K562 (cell line): ENCODE data around the gene GSTA2. TPM values are rescaled to one million over a fixed set of nuclear protein-coding genes. Genes with fewer than 3 reads are reported as not detected.
"Not testable (repeated sequence)": the region's sequence is repeated elsewhere in the genome, so short reads cannot be mapped to it uniquely, and the experiment has no call there.

Experiments used
- ATAC-seq: fragments of 200-7000 bp; cut with Tn5 transposase; 3 replicates; pipeline ENCODE4 v1.9.1; 2020; ENCODE audit warnings: moderate library complexity
- BruUV-seq: library from RNA; stranded (reverse); fragments of 400-500 nt; replicated peaks from 2 replicates; lab custom pipeline; 2021; lab: Mats Ljungman, UMichigan
- CTCF ChIA-PET: fragments of 300-600 bp; formaldehyde crosslinking; extraction: SDS; loops from one replicate; lab custom pipeline; 2021; ENCODE audit warnings: low intra/inter-chr PET ratio; lab: Yijun Ruan, JAX
- POLR2A ChIA-PET: fragments of 300-600, 350-650 bp; sonication (Branson Sonifier 250); formaldehyde crosslinking; extraction: SDS; loops from one replicate; lab custom pipeline; 2021; ENCODE audit warnings: antibody characterized with exemption, inconsistent platforms; lab: Yijun Ruan, JAX
- DNase-seq, 4 experiments: peaks; one replicate each; pipeline versions ENCODE4 v3.0.0 to v3.0.0-alpha.2; 2011 to 2018; ENCODE audit warnings: low spot score in 3 of 4, mixed read lengths in 3 of 4; ENCODE audit errors: extremely low read depth in 1 of 4
- FAIRE-seq: peaks from 2 replicates; lab custom pipeline; 2011; peaks lifted over from hg19 to GRCh38; lab: Jason Lieb, UNC
- H2AFZ ChIP-seq: 2 replicates; pipeline ENCODE4 v1.6.0; 2011; ENCODE audit warnings: low read depth, low read length, control low read depth, inconsistent platforms
- H3K27ac ChIP-seq: fragments of 200-600 bp; 3 replicates; pipeline ENCODE4 v1.8.0; 2011; ENCODE audit warnings: low read depth, mild to moderate bottlenecking, control low read depth, inconsistent platforms, low read length, moderate library complexity, mixed read lengths; ENCODE audit errors: extremely low read depth
- H3K27me3 ChIP-seq, 2 experiments: fragments of 300-600 bp in 1 of 2; 2 replicates in 1 of 2; 3 replicates in 1 of 2; pipeline versions ENCODE4 v1.6.0 to v1.8.0; 2011; ENCODE audit warnings: inconsistent platforms in 2 of 2, low read length in 2 of 2, mild to moderate bottlenecking in 1 of 2, mixed read lengths in 1 of 2, moderate library complexity in 1 of 2; ENCODE audit not compliant: control insufficient read depth in 2 of 2, insufficient read depth in 2 of 2
- H3K36me3 ChIP-seq: fragments of 300-600 bp; 3 replicates; pipeline ENCODE4 v1.8.0; 2011; ENCODE audit warnings: mild to moderate bottlenecking, low read length, inconsistent platforms; ENCODE audit not compliant: control insufficient read depth, insufficient read depth
- H3K4me1 ChIP-seq, 2 experiments: fragments of 200-600 bp in 1 of 2; replicated peaks in 1 of 2; 2 replicates in 1 of 2; 3 replicates in 1 of 2; pipeline versions ENCODE4 v1.5.1 to v1.8.0; 2011; ENCODE audit warnings: inconsistent platforms in 2 of 2, low read length in 2 of 2, mild to moderate bottlenecking in 1 of 2, mixed read lengths in 1 of 2, moderate library complexity in 1 of 2; ENCODE audit not compliant: control insufficient read depth in 2 of 2, insufficient read depth in 2 of 2
- H3K4me2 ChIP-seq: 2 replicates; pipeline ENCODE4 v1.6.1; 2011; ENCODE audit warnings: low read length, control low read depth, inconsistent platforms, mixed read lengths; ENCODE audit not compliant: insufficient read depth
- H3K4me3 ChIP-seq: fragments of 200-600 bp; sonication (generic), shearing (Covaris generic); 2 replicates; pipeline ENCODE4 v1.5.1; 2016; ENCODE audit warnings: control low read depth, inconsistent platforms
- H3K79me2 ChIP-seq: fragments of 200-600 bp; 3 replicates; pipeline ENCODE4 v1.8.0; 2011; ENCODE audit warnings: low read length, inconsistent platforms; ENCODE audit not compliant: control insufficient read depth, insufficient read depth
- H3K9ac ChIP-seq, 2 experiments: 2 replicates each; pipeline versions ENCODE4 v1.6.0 to v1.6.1; 2011; ENCODE audit warnings: low read depth in 2 of 2, low read length in 2 of 2, control low read depth in 1 of 2, inconsistent platforms in 1 of 2, mild to moderate bottlenecking in 1 of 2, mixed read lengths in 1 of 2; ENCODE audit not compliant: insufficient read depth in 1 of 2
- H3K9me1 ChIP-seq: one replicate; pipeline ENCODE4 v1.6.0; 2011; ENCODE audit warnings: inconsistent platforms, mild to moderate bottlenecking, low read length, moderate library complexity; ENCODE audit not compliant: control insufficient read depth, insufficient read depth
- H3K9me3 ChIP-seq: replicated peaks from 2 replicates; pipeline ENCODE4 v1.5.1; 2011; ENCODE audit warnings: low read depth, low read length, inconsistent platforms; ENCODE audit not compliant: control insufficient read depth, insufficient read depth
- H4K20me1 ChIP-seq: replicated peaks from 2 replicates; pipeline ENCODE4 v1.6.1; 2011; ENCODE audit warnings: low read length, inconsistent platforms, mixed read lengths; ENCODE audit not compliant: control insufficient read depth, insufficient read depth
- DDX20 ChIP-seq: fragments of 450-650 bp; IDR thresholded peaks from 2 replicates; pipeline ENCODE4 v1.6.1; 2016; ENCODE audit warnings: missing genetic modification characterization, low read depth, mild to moderate bottlenecking, missing compliant biosample characterization, moderate library complexity
- ETV1 ChIP-seq: fragments of 450-650 bp; conservative IDR thresholded peaks from 2 replicates; pipeline ENCODE4 v1.6.1; 2016; ENCODE audit warnings: missing genetic modification characterization, control low read depth, low read depth, missing compliant biosample characterization
- GTF2A2 ChIP-seq: IDR thresholded peaks from 2 replicates; pipeline ENCODE4 v1.6.1; 2016; ENCODE audit warnings: mild to moderate bottlenecking, missing genetic modification characterization, missing compliant biosample characterization
- ILK ChIP-seq: fragments of 450-650 bp; IDR thresholded peaks from 2 replicates; pipeline ENCODE4 v1.6.1; 2016; ENCODE audit warnings: missing genetic modification characterization, low read depth, mild to moderate bottlenecking, missing compliant biosample characterization, moderate library complexity, borderline replicate concordance
- MEF2D ChIP-seq: conservative IDR thresholded peaks from 2 replicates; pipeline ENCODE4 v1.6.1; 2016; ENCODE audit warnings: low read depth, missing genetic modification characterization, missing compliant biosample characterization
- NR2C1 ChIP-seq, 2 experiments: fragments of 450-650 bp; IDR thresholded peaks; 2 replicates each; pipeline ENCODE4 v1.6.1; 2017; ENCODE audit warnings: mild to moderate bottlenecking in 2 of 2, antibody characterized with exemption in 1 of 2, inconsistent platforms in 1 of 2, missing compliant biosample characterization in 1 of 2, missing genetic modification characterization in 1 of 2
- SMAD3 ChIP-seq: fragments of 450-650 bp; formaldehyde crosslinking; conservative IDR thresholded peaks from 2 replicates; pipeline ENCODE4 v1.4.0; 2020; ENCODE audit warnings: mild to moderate bottlenecking
- SMAD4 ChIP-seq: fragments of 250-450 bp; sonication (Bioruptor Pico); conservative IDR thresholded peaks from 2 replicates; pipeline ENCODE4 v1.8.0; 2021; ENCODE audit warnings: inconsistent platforms, mild to moderate bottlenecking, moderate library complexity
- SRF ChIP-seq, 2 experiments: fragments of 250-450, 450-650 bp in 1 of 2; sonication (Bioruptor Pico) in 1 of 2; sonication (generic) in 1 of 2; formaldehyde crosslinking; IDR thresholded peaks; 2 replicates each; pipeline versions ENCODE4 v1.5.0 to v1.5.1; 2020 to 2022; ENCODE audit warnings: mild to moderate bottlenecking in 1 of 2, missing genetic modification reagents in 1 of 2
- TAF7 ChIP-seq: fragments of 450-650 bp; IDR thresholded peaks from 2 replicates; pipeline ENCODE4 v1.6.1; 2016; ENCODE audit warnings: missing genetic modification characterization, missing compliant biosample characterization
- TEAD1 ChIP-seq, 2 experiments: fragments of 450-650 bp in 1 of 2; sonication (generic) in 1 of 2; formaldehyde crosslinking; IDR thresholded peaks; 2 replicates each; pipeline versions ENCODE4 v1.4.0 to v1.8.0; 2020 to 2022; ENCODE audit warnings: mild to moderate bottlenecking in 2 of 2, missing genetic modification reagents in 1 of 2
- ZNF134 ChIP-seq: fragments of 250-450 bp; sonication (Bioruptor Pico); conservative IDR thresholded peaks from 2 replicates; pipeline ENCODE4 v1.4.0; 2020
- WGBS: fragments of 100-300 bp; shearing (Covaris generic); methylation state at CpG from one replicate; pipeline ENCODE4 v1.1.6; 2016; ENCODE audit warnings: low coverage, mixed read lengths; ENCODE audit not compliant: insufficient coverage; ENCODE audit errors: missing lambda C conversion rate; 5-methylcytosine and 5-hydroxymethylcytosine counted together
- in situ Hi-C: fragments of 300-500 bp; cut with MboI; formaldehyde crosslinking; loops from 4 replicates; pipeline ENCODE4 v1.15.0; 2018; ENCODE audit warnings: inconsistent platforms, mixed read lengths
- intact Hi-C: fragments of 100-400 bp; cut with micrococcal nuclease; formaldehyde crosslinking; loops from 2 replicates; pipeline ENCODE4 v1.14.2; 2022
- polyA plus RNA-seq, 8 experiments: library from polyadenylated mRNA; depleted of rRNA in 4 of 8; stranded (reverse) in 5 of 8; unstranded in 3 of 8; fragments of >200 nt; fragmentation: Nextera tagmentation in 2 of 8; fragmentation: Illumina TruSeq in 1 of 8; extraction: Ambion mirVana in 2 of 8; extraction: Trizol in 1 of 8; gene quantifications; 2 replicates each; pipeline versions ENCODE4 v1.2.1 to v1.2.3, GENCODE V29; 2011 to 2014; ENCODE audit warnings: inconsistent platforms in 1 of 8, missing spikeins in 1 of 8
- total RNA-seq, 7 experiments: library from RNA; depleted of rRNA in 6 of 7; stranded (reverse); fragments of >200 nt in 6 of 7; fragmentation: Illumina TruSeq in 2 of 7; extraction: Trizol in 2 of 7; gene quantifications; 2 replicates each; pipeline versions ENCODE4 v1.2.1 to v1.2.3, GENCODE V29; 2011 to 2021; ENCODE audit warnings: low replicate concordance in 1 of 7
- TF ChIP-seq, protein P1 (sequence below): fragments of 200-800 bp; sonication (Bioruptor generic); IDR thresholded peaks from 2 replicates; pipeline ENCODE4 v1.6.1; 2017; ENCODE audit warnings: missing genetic modification characterization, missing compliant biosample characterization
- TF ChIP-seq, protein P2 (sequence below): fragments of 450-650 bp; conservative IDR thresholded peaks from 2 replicates; pipeline ENCODE4 v1.6.1; 2016; ENCODE audit warnings: missing genetic modification characterization, low read depth, mild to moderate bottlenecking, missing compliant biosample characterization, moderate library complexity
- TF ChIP-seq, protein P3 (sequence below), 2 experiments: fragments of 200-800 bp in 1 of 2; sonication (Bioruptor generic) in 1 of 2; sonication (generic) in 1 of 2; formaldehyde crosslinking in 1 of 2; IDR thresholded peaks in 1 of 2; conservative IDR thresholded peaks in 1 of 2; 2 replicates each; pipeline versions ENCODE4 v1.5.0 to v1.6.1; 2016 to 2020; ENCODE audit warnings: missing compliant biosample characterization in 1 of 2, missing genetic modification characterization in 1 of 2, missing genetic modification reagents in 1 of 2

GSTA2 gene
- total and polyA plus RNA-seq, 9 of the 15 experiments (the other 6 are each of a cell fraction or from before 2014, with no cell fraction given) = 0.11 to 0.24 (median 0.14) TPM; not detected in 3

DNA sequence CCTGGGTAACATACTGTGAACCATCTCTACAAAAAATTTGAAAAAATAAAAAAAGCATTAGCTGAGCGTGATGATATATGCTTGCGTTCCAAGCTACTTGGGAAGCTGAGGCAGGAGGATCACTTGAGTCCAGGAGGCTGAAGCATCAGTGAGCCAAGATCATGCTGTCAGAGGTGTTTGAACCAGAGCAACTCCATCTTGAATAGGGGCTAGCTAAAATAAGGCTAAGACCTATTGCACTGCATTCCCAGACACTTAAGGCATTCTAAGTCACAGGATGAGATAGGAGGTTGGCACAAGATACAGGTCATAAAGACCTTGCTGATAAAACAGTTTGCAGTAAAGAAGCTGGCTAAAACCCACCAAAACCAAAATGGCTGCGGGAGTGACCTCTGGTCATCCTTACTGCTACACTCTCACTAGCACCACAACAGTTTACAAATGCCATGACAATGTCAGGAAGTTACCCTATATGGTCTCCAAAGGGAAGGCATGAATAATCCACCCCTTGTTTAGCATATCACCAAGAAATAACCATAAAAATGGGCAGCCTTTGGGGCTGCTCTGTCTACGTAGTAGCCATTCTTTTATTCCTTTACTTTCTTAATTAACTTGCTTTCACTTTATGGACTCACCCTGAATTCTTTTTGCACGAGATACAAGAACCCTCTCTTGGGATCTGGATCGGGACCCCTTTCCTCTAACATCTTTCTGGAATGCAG lies 58.3 kb downstream of the GSTA2 start:
- H4K20me1 ChIP-seq; H3K27me3 ChIP-seq; H3K9me3 ChIP-seq; in situ Hi-C loops; intact Hi-C loops; H3K79me2 ChIP-seq; H3K36me3 ChIP-seq; H3K9me1 ChIP-seq; H3K4me1 ChIP-seq; POLR2A ChIA-PET; BruUV-seq; H3K9ac ChIP-seq; H3K4me3 ChIP-seq; H3K27ac ChIP-seq; FAIRE-seq; H2AFZ ChIP-seq; DNase-seq; H3K4me2 ChIP-seq; ATAC-seq; TF ChIP-seq NR2C1 (IDR thresholded peaks at IDR 0.05): not testable (repeated sequence)
- 20% methylated on average over 6 of the region's 6 CpGs for WGBS
- CTCF ChIA-PET = interaction anchor here (0.6 kb wide), 1 partner anchor 297 kb away, joined by 3 read pairs; no protein-coding TSS in a partner anchor
- peak; percentile 61; the same call in 1 of the 2 replicates for TF ChIP-seq ILK (tag)
- peak in 1 of 2 experiments; percentile 61; a peak in 1 of 4 replicates for TF ChIP-seq TEAD1 (CRISPR knock-in tag; IDR thresholded peaks at IDR 0.05)
- TF ChIP-seq, protein P1, sequence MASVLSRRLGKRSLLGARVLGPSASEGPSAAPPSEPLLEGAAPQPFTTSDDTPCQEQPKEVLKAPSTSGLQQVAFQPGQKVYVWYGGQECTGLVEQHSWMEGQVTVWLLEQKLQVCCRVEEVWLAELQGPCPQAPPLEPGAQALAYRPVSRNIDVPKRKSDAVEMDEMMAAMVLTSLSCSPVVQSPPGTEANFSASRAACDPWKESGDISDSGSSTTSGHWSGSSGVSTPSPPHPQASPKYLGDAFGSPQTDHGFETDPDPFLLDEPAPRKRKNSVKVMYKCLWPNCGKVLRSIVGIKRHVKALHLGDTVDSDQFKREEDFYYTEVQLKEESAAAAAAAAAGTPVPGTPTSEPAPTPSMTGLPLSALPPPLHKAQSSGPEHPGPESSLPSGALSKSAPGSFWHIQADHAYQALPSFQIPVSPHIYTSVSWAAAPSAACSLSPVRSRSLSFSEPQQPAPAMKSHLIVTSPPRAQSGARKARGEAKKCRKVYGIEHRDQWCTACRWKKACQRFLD (CRISPR knock-in tag) = peak; percentile 50; the same call in 1 of the 2 replicates
- TF ChIP-seq, protein P2, sequence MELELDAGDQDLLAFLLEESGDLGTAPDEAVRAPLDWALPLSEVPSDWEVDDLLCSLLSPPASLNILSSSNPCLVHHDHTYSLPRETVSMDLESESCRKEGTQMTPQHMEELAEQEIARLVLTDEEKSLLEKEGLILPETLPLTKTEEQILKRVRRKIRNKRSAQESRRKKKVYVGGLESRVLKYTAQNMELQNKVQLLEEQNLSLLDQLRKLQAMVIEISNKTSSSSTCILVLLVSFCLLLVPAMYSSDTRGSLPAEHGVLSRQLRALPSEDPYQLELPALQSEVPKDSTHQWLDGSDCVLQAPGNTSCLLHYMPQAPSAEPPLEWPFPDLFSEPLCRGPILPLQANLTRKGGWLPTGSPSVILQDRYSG (tag) = peak; percentile 91
- peak; percentile 79 for TF ChIP-seq NR2C1 (tag; IDR thresholded peaks at IDR 0.05)
- peak; percentile 45; the same call in 1 of the 2 replicates for TF ChIP-seq TAF7 (tag)
- TF ChIP-seq SMAD4 (CRISPR knock-in tag) = peak; percentile 64
- TF ChIP-seq, protein P3, sequence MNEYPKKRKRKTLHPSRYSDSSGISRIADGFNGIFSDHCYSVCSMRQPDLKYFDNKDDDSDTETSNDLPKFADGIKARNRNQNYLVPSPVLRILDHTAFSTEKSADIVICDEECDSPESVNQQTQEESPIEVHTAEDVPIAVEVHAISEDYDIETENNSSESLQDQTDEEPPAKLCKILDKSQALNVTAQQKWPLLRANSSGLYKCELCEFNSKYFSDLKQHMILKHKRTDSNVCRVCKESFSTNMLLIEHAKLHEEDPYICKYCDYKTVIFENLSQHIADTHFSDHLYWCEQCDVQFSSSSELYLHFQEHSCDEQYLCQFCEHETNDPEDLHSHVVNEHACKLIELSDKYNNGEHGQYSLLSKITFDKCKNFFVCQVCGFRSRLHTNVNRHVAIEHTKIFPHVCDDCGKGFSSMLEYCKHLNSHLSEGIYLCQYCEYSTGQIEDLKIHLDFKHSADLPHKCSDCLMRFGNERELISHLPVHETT (CRISPR knock-in tag; conservative IDR thresholded peaks at IDR 0.05 in 1 of 2, IDR thresholded peaks at IDR 0.05 in 1 of 2) = peak in 1 of 2 experiments; percentile 53; a peak in 2 of 4 replicates
- peak; percentile 30; the same call in 1 of the 2 replicates for TF ChIP-seq ETV1
- TF ChIP-seq ZNF134 (CRISPR knock-in tag) = 0 out of 2 replicates have a peak, but pooled peaks have one; percentile 32
- TF ChIP-seq SRF (CRISPR knock-in tag; IDR thresholded peaks at IDR 0.05) = 0 out of 4 replicates have a peak, but pooled peaks of 1 of the 2 experiments have one; percentile 29
- peak; percentile 79; the same call in 1 of the 2 replicates for TF ChIP-seq MEF2D
- TF ChIP-seq DDX20 (tag) = peak; percentile 79
- TF ChIP-seq GTF2A2 = peak; percentile 89
- 0 out of 2 replicates have a peak, but pooled peaks have one; percentile 47 for TF ChIP-seq SMAD3 (CRISPR knock-in tag)
